ENCODE measurements around the gene SDF2L1. TPM values are rescaled to one million over a fixed set of nuclear protein-coding genes. Genes with fewer than 3 reads are reported as not detected.
"Not testable (repeated sequence)": the region's sequence is repeated elsewhere in the genome, so short reads cannot be mapped to it uniquely, and the experiment has no call there.

The SDF2L1 gene, protein sequence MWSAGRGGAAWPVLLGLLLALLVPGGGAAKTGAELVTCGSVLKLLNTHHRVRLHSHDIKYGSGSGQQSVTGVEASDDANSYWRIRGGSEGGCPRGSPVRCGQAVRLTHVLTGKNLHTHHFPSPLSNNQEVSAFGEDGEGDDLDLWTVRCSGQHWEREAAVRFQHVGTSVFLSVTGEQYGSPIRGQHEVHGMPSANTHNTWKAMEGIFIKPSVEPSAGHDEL
- total RNA-seq, result 41.3 TPM
- long read RNA-seq, transcript SDF2L1-201 (3 exons, 865 nt), result major isoform, 72 of 73 reads
- long read RNA-seq, partial matches to known transcripts, result 0 of 73 reads
- long read RNA-seq, other reads (novel, unspliced or antisense), result 0 of 73 reads

DNA sequence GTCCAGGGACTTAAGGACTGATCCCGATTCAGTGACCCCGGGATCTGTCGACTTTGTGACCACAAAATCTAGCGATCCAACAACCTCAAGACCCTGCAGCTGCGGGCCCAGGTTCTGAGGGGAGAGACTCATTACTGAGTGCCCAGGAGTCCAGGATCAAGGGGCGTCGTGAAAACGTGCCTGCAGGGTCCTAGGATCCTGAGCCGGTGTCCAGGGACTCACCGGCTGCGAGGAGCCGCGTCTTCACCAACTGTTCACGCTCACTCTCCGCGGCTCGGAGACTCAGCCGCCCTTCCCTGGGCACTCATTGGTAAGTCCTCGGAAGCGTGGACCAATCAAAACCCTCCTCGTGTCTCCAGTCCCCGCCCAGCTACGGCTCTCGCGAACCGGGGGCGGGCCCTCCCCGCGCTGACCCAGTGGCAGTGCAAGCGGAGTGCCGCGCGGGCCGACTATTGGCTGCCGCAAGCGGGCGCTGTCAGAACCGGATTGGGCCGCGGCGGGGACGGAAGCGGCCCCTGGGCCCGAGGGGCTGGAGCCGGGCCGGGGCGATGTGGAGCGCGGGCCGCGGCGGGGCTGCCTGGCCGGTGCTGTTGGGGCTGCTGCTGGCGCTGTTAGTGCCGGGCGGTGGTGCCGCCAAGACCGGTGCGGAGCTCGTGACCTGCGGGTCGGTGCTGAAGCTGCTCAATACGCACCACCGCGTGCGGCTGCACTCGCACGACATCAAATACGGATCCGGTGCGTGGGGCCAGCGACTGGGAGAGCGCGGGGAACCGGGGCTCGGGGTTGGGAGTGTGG is at the start of gene SDF2L1:
SDF2L1 (plus strand) TSS at position 514 of the 795 bp plus-strand sequence; CDS start at position 549, 35 bp downstream.
- Histone ChIP-seq H3K27me3 (no peaks in the 10 kb centered on the region), H3K27ac (peak within 1 kb of the TSS; percentile 77), H3K4me1 (peaks cover 13% of the 10 kb centered on the region), H3K9me3 (no peaks in the 10 kb centered on the region), H3K4me3 (peak within 1 kb of the TSS; percentile 78), H3K36me3 (peaks cover 23% of the 10 kb centered on the region)
- intact Hi-C loops (cut with DNase I), result no loop called here
- ATAC-seq, result peak; percentile 98
- TF ChIP-seq, protein P1, sequence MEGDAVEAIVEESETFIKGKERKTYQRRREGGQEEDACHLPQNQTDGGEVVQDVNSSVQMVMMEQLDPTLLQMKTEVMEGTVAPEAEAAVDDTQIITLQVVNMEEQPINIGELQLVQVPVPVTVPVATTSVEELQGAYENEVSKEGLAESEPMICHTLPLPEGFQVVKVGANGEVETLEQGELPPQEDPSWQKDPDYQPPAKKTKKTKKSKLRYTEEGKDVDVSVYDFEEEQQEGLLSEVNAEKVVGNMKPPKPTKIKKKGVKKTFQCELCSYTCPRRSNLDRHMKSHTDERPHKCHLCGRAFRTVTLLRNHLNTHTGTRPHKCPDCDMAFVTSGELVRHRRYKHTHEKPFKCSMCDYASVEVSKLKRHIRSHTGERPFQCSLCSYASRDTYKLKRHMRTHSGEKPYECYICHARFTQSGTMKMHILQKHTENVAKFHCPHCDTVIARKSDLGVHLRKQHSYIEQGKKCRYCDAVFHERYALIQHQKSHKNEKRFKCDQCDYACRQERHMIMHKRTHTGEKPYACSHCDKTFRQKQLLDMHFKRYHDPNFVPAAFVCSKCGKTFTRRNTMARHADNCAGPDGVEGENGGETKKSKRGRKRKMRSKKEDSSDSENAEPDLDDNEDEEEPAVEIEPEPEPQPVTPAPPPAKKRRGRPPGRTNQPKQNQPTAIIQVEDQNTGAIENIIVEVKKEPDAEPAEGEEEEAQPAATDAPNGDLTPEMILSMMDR (IDR thresholded peaks at IDR 0.05), result peak; percentile 33
- DNase-seq, result peak; percentile 99

DNA sequence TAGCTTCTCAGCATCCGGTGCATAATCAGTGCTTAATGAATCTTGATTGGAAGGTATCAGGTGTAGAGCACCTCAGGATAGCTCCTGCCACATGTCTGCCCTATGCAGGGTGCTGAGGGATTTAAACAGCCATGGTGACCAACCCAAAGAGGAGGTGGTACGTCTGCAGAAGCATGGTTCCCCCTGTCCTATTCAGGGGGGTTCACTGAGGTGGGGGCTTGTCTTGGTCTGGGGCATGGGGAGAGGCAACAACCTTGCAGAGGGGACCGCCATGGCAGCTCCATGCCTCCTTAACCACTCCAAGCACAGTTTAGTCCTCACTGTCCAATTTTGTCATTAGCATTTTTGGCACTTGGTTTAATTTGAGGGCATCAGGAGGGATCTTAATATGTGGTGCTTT is 49.7 kb upstream of the SDF2L1 start:
- H3K27ac ChIP-seq, result no peak overlapping the region
- ATAC-seq (no peak), DNase-seq (no peak)
- no peaks in the 10 kb centered on the region for H3K9me3 ChIP-seq
- TF ChIP-seq, protein P1 (IDR thresholded peaks at IDR 0.05), result no peak
- H3K27me3 ChIP-seq, result no peaks in the 10 kb centered on the region
- intact Hi-C loops (cut with DNase I), result no loop called here
- H3K4me3 ChIP-seq, result no peak overlapping the region
- H3K36me3 ChIP-seq, result peaks cover 39% of the 10 kb centered on the region
- H3K4me1 ChIP-seq, result peaks cover 37% of the 10 kb centered on the region

DNA sequence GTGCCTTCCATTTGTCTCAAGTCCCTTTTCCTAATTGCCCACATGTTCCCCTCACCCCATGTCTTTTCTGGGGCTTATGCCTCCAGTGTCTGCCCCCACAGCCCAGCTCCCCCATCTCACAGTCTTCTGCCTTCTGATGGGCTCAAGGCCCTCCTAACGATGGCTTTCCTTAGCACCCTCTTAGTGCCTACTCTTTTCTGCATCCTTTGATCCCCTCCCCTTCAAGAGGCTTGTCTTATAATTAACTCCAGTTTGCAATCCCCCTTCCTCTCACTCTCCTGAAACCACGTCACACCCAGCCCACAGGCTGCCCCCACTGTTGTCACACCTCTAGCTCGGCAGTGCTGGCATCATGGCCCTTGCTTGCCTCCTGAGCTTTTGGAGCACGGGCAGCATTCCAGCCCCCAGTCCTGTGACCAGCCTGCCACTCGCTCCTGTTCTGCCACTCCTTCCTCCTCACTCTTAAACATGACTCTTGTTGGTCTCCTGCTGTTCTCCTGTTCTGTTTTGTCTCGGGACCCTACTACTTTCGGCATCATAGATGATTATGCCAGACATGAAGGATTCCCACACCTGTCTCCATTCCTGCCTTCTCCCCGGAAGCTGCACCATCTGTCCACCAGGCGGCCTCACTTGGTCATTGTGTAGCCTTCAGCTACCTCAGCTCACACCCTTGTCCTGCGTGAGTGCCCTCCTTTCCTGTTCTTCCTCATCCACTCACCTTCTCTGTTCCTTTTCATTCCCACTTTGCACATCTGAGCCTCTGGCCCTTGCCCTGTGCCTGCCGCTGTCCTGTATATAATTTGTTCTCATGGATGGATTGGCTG is 48.5 kb upstream of the SDF2L1 start:
- DNase-seq, result no peak
- TF ChIP-seq, protein P1 (IDR thresholded peaks at IDR 0.05), result no peak
- H3K4me3 ChIP-seq, result no peak overlapping the region
- peaks cover 39% of the 10 kb centered on the region for H3K36me3 ChIP-seq
- H3K9me3 ChIP-seq, result no peaks in the 10 kb centered on the region
- intact Hi-C loops (cut with DNase I), result no loop called here
- no peaks in the 10 kb centered on the region for H3K27me3 ChIP-seq
- ATAC-seq, result no peak
- H3K4me1 ChIP-seq, result peaks cover 25% of the 10 kb centered on the region
- no peak overlapping the region for H3K27ac ChIP-seq

DNA sequence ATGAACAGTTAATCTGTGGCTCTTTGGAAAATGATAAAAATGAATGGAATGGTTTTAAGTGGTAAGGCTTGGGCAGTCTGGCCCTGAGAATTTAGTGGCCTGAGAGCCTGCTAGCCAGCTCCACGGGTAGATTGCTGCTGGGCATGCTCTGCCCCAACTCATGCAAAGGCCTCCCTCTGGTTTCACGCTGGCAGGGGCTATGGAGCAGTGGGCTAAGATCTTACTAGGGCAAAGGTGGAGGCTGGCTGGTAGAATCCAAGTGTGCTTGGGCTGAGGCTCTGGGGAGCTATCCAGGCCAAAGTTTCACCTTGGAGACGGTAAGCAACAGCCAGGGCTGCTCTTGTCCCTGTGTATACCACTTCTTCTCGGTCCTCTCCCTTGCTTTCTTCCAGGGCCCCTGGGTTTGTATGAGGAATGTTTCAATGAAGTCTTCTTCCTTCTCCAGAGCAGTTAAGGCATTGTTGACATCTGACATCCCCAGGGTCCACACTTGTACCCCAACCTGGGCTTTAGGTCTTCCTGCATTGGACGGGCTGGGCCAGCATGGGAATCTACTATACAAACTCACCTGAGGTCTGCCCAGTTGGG is 47.1 kb upstream of the SDF2L1 start:
- ATAC-seq, result no peak
- H3K27me3 ChIP-seq, result no peaks in the 10 kb centered on the region
- DNase-seq, result no peak
- H3K4me3 ChIP-seq, result no peak overlapping the region
- peaks cover 48% of the 10 kb centered on the region for H3K36me3 ChIP-seq
- H3K4me1 ChIP-seq, result peaks cover 19% of the 10 kb centered on the region
- TF ChIP-seq, protein P1 (IDR thresholded peaks at IDR 0.05), result no peak
- intact Hi-C loops (cut with DNase I), result no loop called here
- H3K9me3 ChIP-seq, result no peaks in the 10 kb centered on the region
- no peak overlapping the region for H3K27ac ChIP-seq

DNA sequence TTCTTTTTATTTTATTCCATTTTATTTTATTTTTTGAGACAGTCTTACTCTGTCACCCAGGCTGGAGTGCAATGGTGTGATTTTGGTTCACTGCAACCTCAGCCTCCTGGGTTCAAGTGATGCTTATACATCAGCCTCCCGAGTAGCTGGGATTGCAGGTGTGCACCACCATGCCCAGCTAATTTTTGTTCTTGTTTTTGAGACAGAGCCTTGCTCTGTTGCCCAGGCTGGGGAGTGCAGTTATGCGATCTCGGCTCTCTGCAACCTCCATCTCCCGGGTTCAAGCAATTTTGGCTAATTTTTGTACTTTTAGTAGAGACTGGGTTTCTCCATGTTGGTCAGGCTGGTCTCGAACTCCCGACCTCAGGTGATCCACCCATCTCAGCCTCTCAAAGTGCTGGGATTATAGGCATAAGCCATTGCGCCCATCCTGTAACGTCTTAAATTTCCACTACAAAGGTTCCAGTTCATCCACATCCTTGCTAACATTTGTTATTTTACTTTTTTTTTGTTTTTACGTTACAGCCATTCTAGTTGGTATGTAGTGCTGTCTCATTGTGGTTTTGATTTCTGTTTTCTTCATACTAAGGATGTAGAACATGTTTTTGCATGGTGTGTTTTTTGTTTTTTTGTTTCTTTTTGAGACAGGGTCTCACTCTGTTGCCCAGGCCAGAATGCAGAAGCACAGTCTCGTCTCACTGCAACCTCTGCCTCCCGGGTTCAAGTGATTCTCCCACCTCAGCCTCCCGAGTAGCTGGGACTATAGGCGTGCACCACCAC is 45.6 kb upstream of the SDF2L1 start:
- DNase-seq; H3K4me3 ChIP-seq; H3K9me3 ChIP-seq; intact Hi-C loops (cut with DNase I); H3K27me3 ChIP-seq; ATAC-seq; H3K4me1 ChIP-seq; H3K27ac ChIP-seq: not testable (repeated sequence)
- H3K36me3 ChIP-seq, result peaks cover 48% of the 10 kb centered on the region

Data from upper lobe of right lung (tissue), 1 donor.